HCT116 (cell line): ENCODE results near the gene GJC1. TPM values are rescaled to one million over a fixed set of nuclear protein-coding genes. Genes with fewer than 3 reads are reported as not detected.

Source experiments
- ATAC-seq: fragments of 200-7000 bp; cut with Tn5 transposase; 2 replicates; pipeline ENCODE4 v1.9.1; 2020; ENCODE audit warnings: mild to moderate bottlenecking, moderate library complexity
- BruUV-seq: library from RNA; stranded (reverse); fragments of 400-500 nt; replicated peaks from 2 replicates; lab custom pipeline; 2021; lab: Mats Ljungman, UMichigan
- CTCF ChIA-PET: fragments of 300-600 bp; sonication (Branson Sonifier 250); formaldehyde crosslinking; loops from one replicate; lab custom pipeline; 2021; ENCODE audit warnings: antibody characterized with exemption; lab: Charles Lee
- POLR2A ChIA-PET: fragments of 300-600, 350-600 bp; sonication (Branson Sonifier 250); formaldehyde crosslinking; loops from one replicate; lab custom pipeline; 2021; ENCODE audit warnings: antibody characterized with exemption; lab: Charles Lee
- RAD21 ChIA-PET, 2 experiments: fragments of 300-600 bp; sonication (Branson Sonifier 250); formaldehyde crosslinking; loops; one replicate each; lab custom pipeline; 2023; ENCODE audit warnings: low total read pairs in 2 of 2; ENCODE audit not compliant: uncharacterized antibody in 2 of 2, unreplicated experiment in 2 of 2, low non-redundant PET in 1 of 2; lab: Charles Lee
- DNase-seq: peaks from one replicate; pipeline ENCODE4 v3.0.0-alpha.2; 2010; ENCODE audit warnings: low read depth, low spot score
- H2AFZ ChIP-seq: fragments of 200-600 bp; shearing (Covaris generic), sonication (generic); 2 replicates; pipeline ENCODE4 v1.6.1; 2017; ENCODE audit warnings: low read depth, mixed run types, mixed read lengths, antibody characterized with exemption, low read length; ENCODE audit not compliant: poor library complexity, severe bottlenecking
- H3K27ac ChIP-seq: 2 replicates; pipeline ENCODE4 v1.5.1; 2012; ENCODE audit warnings: low read depth, low read length
- H3K27me3 ChIP-seq: fragments of 200-600 bp; sonication (generic); 2 replicates; pipeline ENCODE4 v1.6.1; 2016; ENCODE audit warnings: mixed run types, low read length, mixed read lengths; ENCODE audit not compliant: insufficient read depth
- H3K36me3 ChIP-seq, 2 experiments: fragments of 200-500 bp in 1 of 2; fragments of 200-600 bp in 1 of 2; sonication (Bioruptor generic) in 1 of 2; sonication (generic) in 1 of 2; 2 replicates each; pipeline versions ENCODE4 v1.5.1 to v1.6.1; 2014 to 2016; ENCODE audit warnings: low read length in 2 of 2, inconsistent platforms in 1 of 2, mixed read lengths in 1 of 2, mixed run types in 1 of 2; ENCODE audit not compliant: insufficient read depth in 2 of 2, control insufficient read depth in 1 of 2
- H3K4me1 ChIP-seq, 2 experiments: fragments of 200-600 bp in 1 of 2; sonication (generic) in 1 of 2; 2 replicates each; pipeline versions ENCODE4 v1.5.1 to v1.6.1; 2012 to 2017; ENCODE audit warnings: low read length in 2 of 2, inconsistent platforms in 1 of 2, mild to moderate bottlenecking in 1 of 2, mixed read lengths in 1 of 2, mixed run types in 1 of 2, moderate library complexity in 1 of 2; ENCODE audit not compliant: insufficient read depth in 2 of 2, control insufficient read depth in 1 of 2
- H3K4me2 ChIP-seq: fragments of 200-600 bp; sonication (generic); 2 replicates; pipeline ENCODE4 v1.6.1; 2017; ENCODE audit warnings: mixed run types, low read length, mixed read lengths
- H3K4me3 ChIP-seq, 2 experiments: fragments of 200-600 bp in 1 of 2; sonication (generic) in 1 of 2; replicated peaks in 1 of 2; 2 replicates each; pipeline ENCODE4 v1.5.1; 2011 to 2016; ENCODE audit warnings: low read length in 2 of 2, control low read depth in 1 of 2, low read depth in 1 of 2, mild to moderate bottlenecking in 1 of 2, mixed read lengths in 1 of 2, mixed run types in 1 of 2
- H3K79me2 ChIP-seq: fragments of 200-600 bp; sonication (generic); 2 replicates; pipeline ENCODE4 v1.6.1; 2017; ENCODE audit warnings: mild to moderate bottlenecking, mixed run types, low read length, moderate library complexity, mixed read lengths; ENCODE audit not compliant: insufficient read depth
- H3K9ac ChIP-seq: fragments of 200-600 bp; sonication (generic); 2 replicates; pipeline ENCODE4 v1.6.1; 2016; ENCODE audit warnings: low read length, mixed read lengths
- H3K9me2 ChIP-seq: fragments of 200-600 bp; sonication (generic), shearing (Covaris generic); 2 replicates; pipeline ENCODE4 v1.6.1; 2017; ENCODE audit warnings: mixed run types, mild to moderate bottlenecking, moderate library complexity; ENCODE audit not compliant: insufficient read depth
- H3K9me3 ChIP-seq, 2 experiments: fragments of 200-500 bp in 1 of 2; fragments of 200-600 bp in 1 of 2; sonication (Bioruptor generic) in 1 of 2; sonication (generic) in 1 of 2; 2 replicates each; pipeline ENCODE4 v1.6.1; 2014 to 2017; ENCODE audit warnings: low read length in 2 of 2, mixed read lengths in 2 of 2, inconsistent platforms in 1 of 2, low read depth in 1 of 2, mild to moderate bottlenecking in 1 of 2, mixed run types in 1 of 2, moderate library complexity in 1 of 2; ENCODE audit not compliant: control insufficient read depth in 1 of 2, insufficient read depth in 1 of 2
- H4K20me1 ChIP-seq: fragments of 200-600 bp; sonication (generic), shearing (Covaris generic); 2 replicates; pipeline ENCODE4 v1.6.1; 2017; ENCODE audit warnings: mixed run types, mild to moderate bottlenecking, moderate library complexity; ENCODE audit not compliant: insufficient read depth
- CBX3 ChIP-seq: IDR thresholded peaks from 2 replicates; pipeline ENCODE4 v1.6.1; 2012; ENCODE audit warnings: low read depth
- CEBPB ChIP-seq: IDR thresholded peaks from 2 replicates; pipeline ENCODE4 v1.6.1; 2012; ENCODE audit warnings: low read depth
- EGR1 ChIP-seq: IDR thresholded peaks from 2 replicates; pipeline ENCODE4 v1.6.1; 2012; ENCODE audit warnings: low read depth
- POLR2AphosphoS5 ChIP-seq: IDR thresholded peaks from 2 replicates; pipeline ENCODE4 v1.6.1; 2011; ENCODE audit warnings: mild to moderate bottlenecking, low read depth, low read length, moderate library complexity
- SRF ChIP-seq: IDR thresholded peaks from 2 replicates; pipeline ENCODE4 v1.6.1; 2012; ENCODE audit warnings: low read depth
- ZNF274 ChIP-seq: fragments of 200-500 bp; sonication (Bioruptor generic); IDR thresholded peaks from 2 replicates; pipeline ENCODE4 v1.6.1; 2014; ENCODE audit warnings: mild to moderate bottlenecking, low read depth, low read length, inconsistent platforms
- intact Hi-C: fragments of 100-400 bp; cut with micrococcal nuclease; formaldehyde crosslinking; loops from 2 replicates; pipeline ENCODE4 v1.10.0; 2022
- total RNA-seq: library from RNA; stranded (reverse); gene quantifications from one replicate; pipeline ENCODE4 v1.2.1, GENCODE V29; 2021; ENCODE audit not compliant: unreplicated experiment
- TF ChIP-seq, protein P1 (sequence below): IDR thresholded peaks from 2 replicates; pipeline ENCODE4 v1.6.1; 2012
- TF ChIP-seq, protein P2 (sequence below), 3 experiments: fragments of 200-600 bp in 1 of 3; sonication (generic) in 1 of 3; IDR thresholded peaks in 2 of 3; conservative IDR thresholded peaks in 1 of 3; 2 replicates each; pipeline ENCODE4 v1.5.1; 2012 to 2017; ENCODE audit warnings: low read depth in 2 of 3, low read length in 2 of 3, antibody characterized with exemption in 1 of 3, borderline replicate concordance in 1 of 3, control low read depth in 1 of 3, mild to moderate bottlenecking in 1 of 3, mixed read lengths in 1 of 3, mixed run types in 1 of 3, moderate library complexity in 1 of 3; ENCODE audit not compliant: insufficient read depth in 1 of 3
- TF ChIP-seq, protein P3 (sequence below): IDR thresholded peaks from 2 replicates; pipeline ENCODE4 v1.6.1; 2012; ENCODE audit warnings: low read depth

GJC1 gene
- total RNA-seq, 1 experiment from 2014 or later: 62.4 TPM

DNA sequence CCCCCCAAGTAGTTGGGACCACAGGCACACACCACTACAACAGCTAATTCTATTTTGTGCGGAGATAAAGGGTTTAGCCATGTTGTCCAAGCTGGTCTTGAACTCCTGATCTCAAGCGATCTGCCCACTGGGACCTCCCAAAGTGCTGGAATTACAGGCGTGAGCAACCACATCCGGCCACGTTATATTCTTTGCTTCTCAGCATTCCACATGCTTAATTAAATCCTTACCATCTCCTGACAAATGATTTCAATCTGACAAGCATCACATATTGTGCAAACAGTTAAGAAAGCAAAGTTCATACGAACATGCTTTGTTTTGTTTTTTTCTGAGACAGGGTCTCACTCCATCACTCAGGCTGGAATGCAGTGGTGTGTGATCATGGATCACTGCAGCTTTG is 35.8 kb upstream of the GJC1 start:
- no peaks in the 10 kb centered on the region for H3K79me2 ChIP-seq
- H3K9me3 ChIP-seq: no peaks in the 10 kb centered on the region
- no peak overlapping the region for H3K27ac ChIP-seq
- BruUV-seq: no TSS peak
- intact Hi-C loops: loop anchor here (1.0 kb wide), 2 partner anchors 87 to 91 kb away; no protein-coding TSS in a partner anchor
- POLR2A ChIA-PET: no interaction called here
- H3K4me1 ChIP-seq: no peaks in the 10 kb centered on the region
- DNase-seq: no peak
- no peak overlapping the region for H3K4me3 ChIP-seq
- no peak overlapping the region for H2AFZ ChIP-seq
- no peak for ATAC-seq
- RAD21 ChIA-PET: interaction anchor here (1.0 to 1.7 kb wide), 2 partner anchors 86 to 90 kb away, joined by 4 to 6 read pairs; no protein-coding TSS in a partner anchor
- no peak overlapping the region for H3K4me2 ChIP-seq
- TF ChIP-seq, protein P1, sequence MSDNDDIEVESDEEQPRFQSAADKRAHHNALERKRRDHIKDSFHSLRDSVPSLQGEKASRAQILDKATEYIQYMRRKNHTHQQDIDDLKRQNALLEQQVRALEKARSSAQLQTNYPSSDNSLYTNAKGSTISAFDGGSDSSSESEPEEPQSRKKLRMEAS: no peak
- TF ChIP-seq CBX3 (no peak), SRF (no peak), POLR2AphosphoS5 (no peak), CEBPB (no peak), ZNF274 (no peak), EGR1 (no peak)
- TF ChIP-seq, protein P2, sequence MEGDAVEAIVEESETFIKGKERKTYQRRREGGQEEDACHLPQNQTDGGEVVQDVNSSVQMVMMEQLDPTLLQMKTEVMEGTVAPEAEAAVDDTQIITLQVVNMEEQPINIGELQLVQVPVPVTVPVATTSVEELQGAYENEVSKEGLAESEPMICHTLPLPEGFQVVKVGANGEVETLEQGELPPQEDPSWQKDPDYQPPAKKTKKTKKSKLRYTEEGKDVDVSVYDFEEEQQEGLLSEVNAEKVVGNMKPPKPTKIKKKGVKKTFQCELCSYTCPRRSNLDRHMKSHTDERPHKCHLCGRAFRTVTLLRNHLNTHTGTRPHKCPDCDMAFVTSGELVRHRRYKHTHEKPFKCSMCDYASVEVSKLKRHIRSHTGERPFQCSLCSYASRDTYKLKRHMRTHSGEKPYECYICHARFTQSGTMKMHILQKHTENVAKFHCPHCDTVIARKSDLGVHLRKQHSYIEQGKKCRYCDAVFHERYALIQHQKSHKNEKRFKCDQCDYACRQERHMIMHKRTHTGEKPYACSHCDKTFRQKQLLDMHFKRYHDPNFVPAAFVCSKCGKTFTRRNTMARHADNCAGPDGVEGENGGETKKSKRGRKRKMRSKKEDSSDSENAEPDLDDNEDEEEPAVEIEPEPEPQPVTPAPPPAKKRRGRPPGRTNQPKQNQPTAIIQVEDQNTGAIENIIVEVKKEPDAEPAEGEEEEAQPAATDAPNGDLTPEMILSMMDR (IDR thresholded peaks at IDR 0.05 in 2 of 3, conservative IDR thresholded peaks at IDR 0.05 in 1 of 3; ENCODE audit: borderline replicate concordance in 1 of 3, insufficient read depth in 1 of 3, low read depth in 2 of 3, low read length in 2 of 3): no peak
- TF ChIP-seq, protein P3, sequence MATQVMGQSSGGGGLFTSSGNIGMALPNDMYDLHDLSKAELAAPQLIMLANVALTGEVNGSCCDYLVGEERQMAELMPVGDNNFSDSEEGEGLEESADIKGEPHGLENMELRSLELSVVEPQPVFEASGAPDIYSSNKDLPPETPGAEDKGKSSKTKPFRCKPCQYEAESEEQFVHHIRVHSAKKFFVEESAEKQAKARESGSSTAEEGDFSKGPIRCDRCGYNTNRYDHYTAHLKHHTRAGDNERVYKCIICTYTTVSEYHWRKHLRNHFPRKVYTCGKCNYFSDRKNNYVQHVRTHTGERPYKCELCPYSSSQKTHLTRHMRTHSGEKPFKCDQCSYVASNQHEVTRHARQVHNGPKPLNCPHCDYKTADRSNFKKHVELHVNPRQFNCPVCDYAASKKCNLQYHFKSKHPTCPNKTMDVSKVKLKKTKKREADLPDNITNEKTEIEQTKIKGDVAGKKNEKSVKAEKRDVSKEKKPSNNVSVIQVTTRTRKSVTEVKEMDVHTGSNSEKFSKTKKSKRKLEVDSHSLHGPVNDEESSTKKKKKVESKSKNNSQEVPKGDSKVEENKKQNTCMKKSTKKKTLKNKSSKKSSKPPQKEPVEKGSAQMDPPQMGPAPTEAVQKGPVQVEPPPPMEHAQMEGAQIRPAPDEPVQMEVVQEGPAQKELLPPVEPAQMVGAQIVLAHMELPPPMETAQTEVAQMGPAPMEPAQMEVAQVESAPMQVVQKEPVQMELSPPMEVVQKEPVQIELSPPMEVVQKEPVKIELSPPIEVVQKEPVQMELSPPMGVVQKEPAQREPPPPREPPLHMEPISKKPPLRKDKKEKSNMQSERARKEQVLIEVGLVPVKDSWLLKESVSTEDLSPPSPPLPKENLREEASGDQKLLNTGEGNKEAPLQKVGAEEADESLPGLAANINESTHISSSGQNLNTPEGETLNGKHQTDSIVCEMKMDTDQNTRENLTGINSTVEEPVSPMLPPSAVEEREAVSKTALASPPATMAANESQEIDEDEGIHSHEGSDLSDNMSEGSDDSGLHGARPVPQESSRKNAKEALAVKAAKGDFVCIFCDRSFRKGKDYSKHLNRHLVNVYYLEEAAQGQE: no peak
- H3K36me3 ChIP-seq: peaks cover 42 to 56% of the 10 kb centered on the region in 2 experiments
- CTCF ChIA-PET: interaction anchor here (1.4 to 5.9 kb wide), 3 partner anchors 87 to 93 kb away, joined by 5 to 52 read pairs (median 19); no protein-coding TSS in a partner anchor
- no peak overlapping the region for H3K9ac ChIP-seq
- no peaks in the 10 kb centered on the region for H3K27me3 ChIP-seq
- H4K20me1 ChIP-seq: no peaks in the 10 kb centered on the region; the same call in 1 of the 2 replicates
- H3K9me2 ChIP-seq: no peaks in the 10 kb centered on the region
